Measurements from ENCODE around the gene CFAP61.

The CFAP61 gene

DNA sequence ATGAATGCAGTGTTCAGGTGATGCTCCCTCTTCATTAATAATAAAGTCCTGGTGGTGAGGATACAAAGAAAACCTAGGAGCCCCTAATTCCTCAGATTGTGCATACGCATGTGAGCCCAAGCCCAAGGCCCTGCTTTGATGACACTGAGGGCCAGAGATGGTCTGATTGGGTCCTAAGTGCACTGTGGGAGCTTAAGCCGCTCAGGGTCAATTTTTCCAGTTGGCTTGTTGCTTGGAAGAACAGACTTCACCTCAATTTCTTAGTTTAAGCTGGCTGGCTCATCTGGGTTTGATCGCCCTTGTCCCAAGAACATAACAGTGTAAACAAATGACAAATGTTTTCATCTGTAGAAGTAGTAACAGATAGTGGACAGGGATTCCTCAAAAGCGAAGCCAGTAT lies 357.0 kb downstream of the CFAP61 start:
- Histone ChIP-seq H3K4me3 (ENCODE audit: insufficient read depth, low read length, poor library complexity, severe bottlenecking) (no peak overlapping the region), H4K20me1 (ENCODE audit: low read depth, low read length) (no peaks in the 10 kb centered on the region), H3K9ac (ENCODE audit: low read length) (no peak overlapping the region), H2AFZ (ENCODE audit: low read depth, low read length, severe bottlenecking) (no peak overlapping the region), H3K27ac (ENCODE audit: low read depth, low read length) (no peak overlapping the region), H3K4me2 (ENCODE audit: low read depth, low read length, poor library complexity, severe bottlenecking) (no peak overlapping the region), H3K9me2 (replicated peaks; ENCODE audit: insufficient read depth, low read length) (no peaks in the 10 kb centered on the region), H3K36me3 (ENCODE audit: low read length) (no peaks in the 10 kb centered on the region), H3K79me2 (ENCODE audit: insufficient read depth, low read length) (no peaks in the 10 kb centered on the region), H3K27me3 (ENCODE audit: low read length) (no peaks in the 10 kb centered on the region), H3F3A (ENCODE audit: insufficient read depth) (no peaks in the 10 kb centered on the region), H3K9me3 (ENCODE audit: insufficient read depth, low read length) (no peaks in the 10 kb centered on the region)
- no peak for TF ChIP-seq EZH2phosphoT487 (conservative IDR thresholded peaks at IDR 0.05; ENCODE audit: low read length)
- TF ChIP-seq, protein P1, sequence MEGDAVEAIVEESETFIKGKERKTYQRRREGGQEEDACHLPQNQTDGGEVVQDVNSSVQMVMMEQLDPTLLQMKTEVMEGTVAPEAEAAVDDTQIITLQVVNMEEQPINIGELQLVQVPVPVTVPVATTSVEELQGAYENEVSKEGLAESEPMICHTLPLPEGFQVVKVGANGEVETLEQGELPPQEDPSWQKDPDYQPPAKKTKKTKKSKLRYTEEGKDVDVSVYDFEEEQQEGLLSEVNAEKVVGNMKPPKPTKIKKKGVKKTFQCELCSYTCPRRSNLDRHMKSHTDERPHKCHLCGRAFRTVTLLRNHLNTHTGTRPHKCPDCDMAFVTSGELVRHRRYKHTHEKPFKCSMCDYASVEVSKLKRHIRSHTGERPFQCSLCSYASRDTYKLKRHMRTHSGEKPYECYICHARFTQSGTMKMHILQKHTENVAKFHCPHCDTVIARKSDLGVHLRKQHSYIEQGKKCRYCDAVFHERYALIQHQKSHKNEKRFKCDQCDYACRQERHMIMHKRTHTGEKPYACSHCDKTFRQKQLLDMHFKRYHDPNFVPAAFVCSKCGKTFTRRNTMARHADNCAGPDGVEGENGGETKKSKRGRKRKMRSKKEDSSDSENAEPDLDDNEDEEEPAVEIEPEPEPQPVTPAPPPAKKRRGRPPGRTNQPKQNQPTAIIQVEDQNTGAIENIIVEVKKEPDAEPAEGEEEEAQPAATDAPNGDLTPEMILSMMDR (IDR thresholded peaks at IDR 0.05; ENCODE audit: insufficient read depth, low read length, poor library complexity, severe bottlenecking), result no peak
